ENCODE measurements around the gene TSC2. TPM values are rescaled to one million over a fixed set of nuclear protein-coding genes. Genes with fewer than 3 reads are reported as not detected.
A peak's percentile ranks its signal among the peaks of the same experiment; 100 is the strongest.
"Not testable (repeated sequence)": the region's sequence is repeated elsewhere in the genome, so short reads cannot be mapped to it uniquely, and the experiment has no call there.

TSC2 gene
- total RNA-seq, 1 donor, result 78.9 TPM

DNA sequence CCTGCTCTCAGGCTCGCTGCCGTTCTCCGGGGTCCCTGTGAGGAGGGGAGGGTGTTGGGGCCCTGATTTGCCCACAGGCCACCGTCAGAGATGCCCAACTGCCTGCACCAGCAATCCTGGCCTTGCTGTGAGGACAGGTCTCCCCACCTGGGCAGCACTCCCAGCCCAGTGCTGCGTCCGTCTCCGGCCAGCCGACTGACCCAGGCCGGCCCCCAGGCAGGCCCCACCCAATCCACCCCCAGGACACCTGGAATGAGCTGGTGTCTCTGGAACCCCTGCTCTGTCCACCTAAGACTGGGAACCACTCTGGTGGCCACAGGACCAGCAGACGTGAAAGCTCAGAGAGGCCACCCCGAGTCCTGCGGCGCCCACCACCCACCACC lies 67.8 kb downstream of the TSC2 start:
- Histone ChIP-seq H3K27ac (ENCODE audit: low read depth, low read length) (no peak overlapping the region), H3K4me1 (ENCODE audit: insufficient read depth, low read length) (no peaks in the 10 kb centered on the region), H2AFZ (ENCODE audit: low read length) (no peak overlapping the region), H3K4me3 (ENCODE audit: insufficient read depth, low read length) (no peak overlapping the region), H3K36me3 (ENCODE audit: insufficient read depth, low read length) (peaks cover 5% of the 10 kb centered on the region), H3K27me3 (ENCODE audit: insufficient read depth, low read length) (no peaks in the 10 kb centered on the region), H4K20me1 (ENCODE audit: insufficient read depth, low read length) (peaks cover 4% of the 10 kb centered on the region), H3K79me2 (ENCODE audit: insufficient read depth, low read length) (peaks cover 33% of the 10 kb centered on the region), H3K4me2 (ENCODE audit: insufficient read depth, low read length) (no peak overlapping the region), H3K9me3 (ENCODE audit: low read depth, low read length) (no peaks in the 10 kb centered on the region)
- TF ChIP-seq, protein P1, sequence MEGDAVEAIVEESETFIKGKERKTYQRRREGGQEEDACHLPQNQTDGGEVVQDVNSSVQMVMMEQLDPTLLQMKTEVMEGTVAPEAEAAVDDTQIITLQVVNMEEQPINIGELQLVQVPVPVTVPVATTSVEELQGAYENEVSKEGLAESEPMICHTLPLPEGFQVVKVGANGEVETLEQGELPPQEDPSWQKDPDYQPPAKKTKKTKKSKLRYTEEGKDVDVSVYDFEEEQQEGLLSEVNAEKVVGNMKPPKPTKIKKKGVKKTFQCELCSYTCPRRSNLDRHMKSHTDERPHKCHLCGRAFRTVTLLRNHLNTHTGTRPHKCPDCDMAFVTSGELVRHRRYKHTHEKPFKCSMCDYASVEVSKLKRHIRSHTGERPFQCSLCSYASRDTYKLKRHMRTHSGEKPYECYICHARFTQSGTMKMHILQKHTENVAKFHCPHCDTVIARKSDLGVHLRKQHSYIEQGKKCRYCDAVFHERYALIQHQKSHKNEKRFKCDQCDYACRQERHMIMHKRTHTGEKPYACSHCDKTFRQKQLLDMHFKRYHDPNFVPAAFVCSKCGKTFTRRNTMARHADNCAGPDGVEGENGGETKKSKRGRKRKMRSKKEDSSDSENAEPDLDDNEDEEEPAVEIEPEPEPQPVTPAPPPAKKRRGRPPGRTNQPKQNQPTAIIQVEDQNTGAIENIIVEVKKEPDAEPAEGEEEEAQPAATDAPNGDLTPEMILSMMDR (IDR thresholded peaks at IDR 0.05; ENCODE audit: extremely low read depth, low read depth, low read length), result no peak
- peak; percentile 77 for DNase-seq (ENCODE audit: insufficient read length, low spot score, missing footprints)

DNA sequence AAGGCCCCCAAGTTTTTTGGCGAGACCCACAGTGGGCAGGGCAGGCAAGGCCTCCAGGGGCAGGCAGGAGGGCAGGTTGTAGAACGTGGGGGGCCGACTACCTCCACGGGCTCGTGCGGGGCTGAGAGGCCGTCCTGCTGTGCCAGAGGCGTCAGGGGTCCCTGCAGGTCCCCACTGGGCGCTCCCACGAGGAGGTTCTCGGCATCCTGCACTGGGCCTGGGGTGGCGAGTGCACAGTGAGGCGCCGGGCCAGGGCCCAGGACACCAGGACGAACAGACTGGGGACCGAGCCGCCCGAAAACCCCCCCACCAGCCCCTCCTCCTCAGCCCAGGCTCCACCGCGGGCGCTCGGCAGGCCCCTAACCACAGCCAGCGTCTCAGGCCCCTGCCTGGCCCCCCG lies 68.6 kb downstream of the TSC2 start:
- H3K4me2 ChIP-seq (ENCODE audit: insufficient read depth, low read length); H2AFZ ChIP-seq (ENCODE audit: low read length); H3K36me3 ChIP-seq (ENCODE audit: insufficient read depth, low read length): not testable (repeated sequence)

GRCh38 chr16:2117341-2117740 lies 69.6 kb downstream of the TSC2 start:
- H4K20me1 ChIP-seq (ENCODE audit: insufficient read depth, low read length), result peaks cover 14% of the 10 kb centered on the region

More for the DNA sequence above, 68.6 kb downstream of the TSC2 start:
- not testable (repeated sequence) for H3K27ac ChIP-seq (ENCODE audit: low read depth, low read length); H3K4me1 ChIP-seq (ENCODE audit: insufficient read depth, low read length); DNase-seq (ENCODE audit: insufficient read length, low spot score, missing footprints); H3K4me3 ChIP-seq (ENCODE audit: insufficient read depth, low read length); H3K9me3 ChIP-seq (ENCODE audit: low read depth, low read length); H3K27me3 ChIP-seq (ENCODE audit: insufficient read depth, low read length); H4K20me1 ChIP-seq (ENCODE audit: insufficient read depth, low read length)
- peaks cover 40% of the 10 kb centered on the region for H3K79me2 ChIP-seq (ENCODE audit: insufficient read depth, low read length)

DNA sequence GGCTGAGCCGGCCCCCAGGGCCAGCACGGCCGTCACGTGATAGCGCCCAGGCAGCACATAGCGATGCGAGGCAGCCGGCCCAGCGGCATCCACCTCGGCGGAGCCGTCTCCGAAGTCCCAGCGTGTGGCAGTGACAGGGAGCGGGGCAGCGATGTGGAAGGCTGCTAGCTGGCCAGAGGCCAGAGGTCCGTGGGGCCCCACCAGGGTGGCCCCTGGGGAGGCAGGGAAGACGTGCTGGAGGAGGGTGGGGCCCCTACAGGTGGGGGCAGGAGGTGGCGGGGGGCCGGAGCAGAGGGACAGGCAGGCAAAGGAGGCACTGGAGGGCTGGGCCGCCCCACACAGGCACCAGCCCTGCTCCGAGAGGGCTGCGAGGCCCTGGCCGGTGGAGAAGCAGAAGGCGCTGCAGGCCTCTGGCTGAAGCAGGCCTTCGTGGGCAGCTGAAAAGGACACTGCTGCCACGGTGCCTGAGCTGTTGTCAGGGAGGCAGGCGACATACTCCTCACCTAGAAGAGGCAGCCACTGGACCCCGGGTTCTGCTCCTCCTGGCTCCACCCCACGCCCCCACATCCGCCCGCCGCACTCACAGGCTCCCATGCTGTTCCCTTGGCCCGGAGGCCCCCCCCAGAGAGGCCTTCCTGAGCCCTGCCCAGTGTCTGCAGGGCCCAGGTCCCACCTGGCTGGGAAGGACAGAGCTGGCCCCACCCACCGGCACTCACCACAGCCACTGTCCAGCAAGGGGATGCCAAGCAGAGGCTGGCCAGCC lies 70.4 kb downstream of the TSC2 start:
- not testable (repeated sequence) for H3K4me1 ChIP-seq (ENCODE audit: insufficient read depth, low read length); H3K27me3 ChIP-seq (ENCODE audit: insufficient read depth, low read length); H3K27ac ChIP-seq (ENCODE audit: low read depth, low read length); H3K4me3 ChIP-seq (ENCODE audit: insufficient read depth, low read length); H3K36me3 ChIP-seq (ENCODE audit: insufficient read depth, low read length); H3K9me3 ChIP-seq (ENCODE audit: low read depth, low read length); H2AFZ ChIP-seq (ENCODE audit: low read length); H3K4me2 ChIP-seq (ENCODE audit: insufficient read depth, low read length)
- peak; percentile 15 for DNase-seq (ENCODE audit: insufficient read length, low spot score, missing footprints)
- H3K79me2 ChIP-seq (ENCODE audit: insufficient read depth, low read length), result peaks cover 56% of the 10 kb centered on the region
- H4K20me1 ChIP-seq (ENCODE audit: insufficient read depth, low read length), result peaks cover 18% of the 10 kb centered on the region

More at GRCh38 chr16:2117341-2117740, 69.6 kb downstream of the TSC2 start:
- not testable (repeated sequence) for H3K4me3 ChIP-seq (ENCODE audit: insufficient read depth, low read length); H3K4me2 ChIP-seq (ENCODE audit: insufficient read depth, low read length); H3K9me3 ChIP-seq (ENCODE audit: low read depth, low read length); H3K4me1 ChIP-seq (ENCODE audit: insufficient read depth, low read length); H3K27me3 ChIP-seq (ENCODE audit: insufficient read depth, low read length); H2AFZ ChIP-seq (ENCODE audit: low read length); H3K36me3 ChIP-seq (ENCODE audit: insufficient read depth, low read length); H3K27ac ChIP-seq (ENCODE audit: low read depth, low read length)
- H3K79me2 ChIP-seq (ENCODE audit: insufficient read depth, low read length), result peaks cover 49% of the 10 kb centered on the region
- DNase-seq (ENCODE audit: insufficient read length, low spot score, missing footprints), result peak; percentile 18

GRCh38 chr16:2121325-2121724 lies 73.5 kb downstream of the TSC2 start:
- not testable (repeated sequence) for H3K9me3 ChIP-seq (ENCODE audit: low read depth, low read length); H3K4me3 ChIP-seq (ENCODE audit: insufficient read depth, low read length); H3K27me3 ChIP-seq (ENCODE audit: insufficient read depth, low read length); H2AFZ ChIP-seq (ENCODE audit: low read length); H3K4me2 ChIP-seq (ENCODE audit: insufficient read depth, low read length); H3K36me3 ChIP-seq (ENCODE audit: insufficient read depth, low read length)
- TF ChIP-seq, protein P1 (IDR thresholded peaks at IDR 0.05; ENCODE audit: extremely low read depth, low read depth, low read length), result peak; percentile 59
- H4K20me1 ChIP-seq (ENCODE audit: insufficient read depth, low read length), result peaks cover 21% of the 10 kb centered on the region
- H3K4me1 ChIP-seq (ENCODE audit: insufficient read depth, low read length), result peaks cover 26% of the 10 kb centered on the region
- H3K79me2 ChIP-seq (ENCODE audit: insufficient read depth, low read length), result peaks cover 68% of the 10 kb centered on the region
- peak overlapping the region; percentile 23 for H3K27ac ChIP-seq (ENCODE audit: low read depth, low read length)
- peak; percentile 94 for DNase-seq (ENCODE audit: insufficient read length, low spot score, missing footprints)

All from osteoblast (primary cell).